Measurements from ENCODE around the gene RFNG. TPM values are rescaled to one million over a fixed set of nuclear protein-coding genes. Genes with fewer than 3 reads are reported as not detected.

The RFNG gene
- total RNA-seq, 1 donor = 46.3 TPM

DNA sequence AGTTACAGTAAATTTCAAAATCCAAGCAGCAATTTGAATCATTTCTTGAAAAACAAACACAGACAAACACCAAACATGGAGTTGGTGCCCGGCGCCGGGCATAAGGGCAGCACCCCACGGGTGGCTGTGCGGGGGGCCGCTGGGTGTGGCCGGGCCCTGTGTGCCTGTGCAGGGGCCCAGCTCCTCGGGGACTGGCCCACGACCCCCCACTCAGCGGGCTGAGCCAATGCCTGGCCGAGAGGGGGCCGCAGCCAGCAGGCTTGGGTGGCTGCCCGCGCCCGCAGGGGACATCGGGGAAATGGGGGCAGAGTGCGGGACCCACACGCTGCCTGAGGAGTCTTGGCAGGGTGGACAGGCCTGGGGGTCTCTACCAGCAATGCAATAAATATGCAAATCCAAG, 26.8 kb upstream of the RFNG start:
- Histone ChIP-seq H2AFZ (ENCODE audit: low read length) (no peak overlapping the region), H3K79me2 (ENCODE audit: insufficient read depth, low read length) (no peaks in the 10 kb centered on the region), H4K20me1 (ENCODE audit: insufficient read depth, low read length) (no peaks in the 10 kb centered on the region), H3K27ac (ENCODE audit: low read depth, low read length) (no peak overlapping the region), H3K4me2 (ENCODE audit: insufficient read depth, low read length) (no peak overlapping the region), H3K4me1 (ENCODE audit: insufficient read depth, low read length) (no peaks in the 10 kb centered on the region), H3K27me3 (ENCODE audit: insufficient read depth, low read length) (no peaks in the 10 kb centered on the region), H3K36me3 (ENCODE audit: insufficient read depth, low read length) (peaks cover 32% of the 10 kb centered on the region), H3K9me3 (ENCODE audit: low read depth, low read length) (no peaks in the 10 kb centered on the region), H3K4me3 (ENCODE audit: insufficient read depth, low read length) (no peak overlapping the region)
- DNase-seq (ENCODE audit: insufficient read length, low spot score, missing footprints) = no peak
- TF ChIP-seq, protein P1, sequence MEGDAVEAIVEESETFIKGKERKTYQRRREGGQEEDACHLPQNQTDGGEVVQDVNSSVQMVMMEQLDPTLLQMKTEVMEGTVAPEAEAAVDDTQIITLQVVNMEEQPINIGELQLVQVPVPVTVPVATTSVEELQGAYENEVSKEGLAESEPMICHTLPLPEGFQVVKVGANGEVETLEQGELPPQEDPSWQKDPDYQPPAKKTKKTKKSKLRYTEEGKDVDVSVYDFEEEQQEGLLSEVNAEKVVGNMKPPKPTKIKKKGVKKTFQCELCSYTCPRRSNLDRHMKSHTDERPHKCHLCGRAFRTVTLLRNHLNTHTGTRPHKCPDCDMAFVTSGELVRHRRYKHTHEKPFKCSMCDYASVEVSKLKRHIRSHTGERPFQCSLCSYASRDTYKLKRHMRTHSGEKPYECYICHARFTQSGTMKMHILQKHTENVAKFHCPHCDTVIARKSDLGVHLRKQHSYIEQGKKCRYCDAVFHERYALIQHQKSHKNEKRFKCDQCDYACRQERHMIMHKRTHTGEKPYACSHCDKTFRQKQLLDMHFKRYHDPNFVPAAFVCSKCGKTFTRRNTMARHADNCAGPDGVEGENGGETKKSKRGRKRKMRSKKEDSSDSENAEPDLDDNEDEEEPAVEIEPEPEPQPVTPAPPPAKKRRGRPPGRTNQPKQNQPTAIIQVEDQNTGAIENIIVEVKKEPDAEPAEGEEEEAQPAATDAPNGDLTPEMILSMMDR (IDR thresholded peaks at IDR 0.05; ENCODE audit: extremely low read depth, low read depth, low read length) = no peak

DNA sequence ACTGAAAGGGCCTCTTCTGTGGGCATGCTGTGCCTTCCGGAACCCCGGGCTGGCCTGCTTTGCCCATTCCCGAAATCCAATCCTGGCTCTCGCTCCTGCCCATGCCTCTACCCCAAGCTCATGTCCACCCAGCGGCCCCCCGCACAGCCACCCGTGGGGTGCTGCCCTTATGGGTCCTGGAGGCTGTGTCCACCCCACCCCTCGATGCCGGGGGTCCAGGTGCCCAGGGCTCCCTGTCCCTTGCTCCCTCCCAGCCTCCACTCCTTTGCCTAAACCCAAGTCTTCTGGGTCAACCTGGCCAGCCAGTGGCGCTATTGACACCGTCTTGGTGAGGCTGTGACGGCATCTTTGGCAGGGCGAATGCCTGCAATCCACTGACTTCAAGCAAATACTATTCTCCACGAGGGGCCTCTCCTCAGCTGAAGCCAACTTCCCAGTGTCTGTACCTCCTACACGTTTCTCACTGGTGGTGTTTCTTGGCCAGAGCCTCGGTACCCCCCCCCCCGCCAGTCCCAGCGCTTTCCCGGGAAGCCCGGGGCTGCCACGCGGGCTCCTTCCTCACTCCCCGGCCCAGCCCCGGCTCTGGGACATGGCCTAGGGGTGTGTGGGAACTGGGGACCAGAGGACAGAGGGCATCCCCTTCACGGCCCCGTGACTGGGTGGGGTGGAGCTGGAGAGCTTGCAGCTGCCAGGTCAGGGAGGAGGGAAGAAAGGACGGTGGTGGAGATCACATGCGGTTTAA, 26.2 kb upstream of the RFNG start:
- Histone ChIP-seq H3K4me3 (ENCODE audit: insufficient read depth, low read length) (no peak overlapping the region), H4K20me1 (ENCODE audit: insufficient read depth, low read length) (no peaks in the 10 kb centered on the region), H3K27ac (ENCODE audit: low read depth, low read length) (no peak overlapping the region), H3K4me1 (ENCODE audit: insufficient read depth, low read length) (no peaks in the 10 kb centered on the region), H3K9me3 (ENCODE audit: low read depth, low read length) (no peaks in the 10 kb centered on the region), H3K27me3 (ENCODE audit: insufficient read depth, low read length) (no peaks in the 10 kb centered on the region), H2AFZ (ENCODE audit: low read length) (no peak overlapping the region), H3K4me2 (ENCODE audit: insufficient read depth, low read length) (no peak overlapping the region), H3K79me2 (ENCODE audit: insufficient read depth, low read length) (no peaks in the 10 kb centered on the region), H3K36me3 (ENCODE audit: insufficient read depth, low read length) (peaks cover 29% of the 10 kb centered on the region)
- TF ChIP-seq, protein P1 (IDR thresholded peaks at IDR 0.05; ENCODE audit: extremely low read depth, low read depth, low read length) = no peak
- DNase-seq (ENCODE audit: insufficient read length, low spot score, missing footprints) = no peak

DNA sequence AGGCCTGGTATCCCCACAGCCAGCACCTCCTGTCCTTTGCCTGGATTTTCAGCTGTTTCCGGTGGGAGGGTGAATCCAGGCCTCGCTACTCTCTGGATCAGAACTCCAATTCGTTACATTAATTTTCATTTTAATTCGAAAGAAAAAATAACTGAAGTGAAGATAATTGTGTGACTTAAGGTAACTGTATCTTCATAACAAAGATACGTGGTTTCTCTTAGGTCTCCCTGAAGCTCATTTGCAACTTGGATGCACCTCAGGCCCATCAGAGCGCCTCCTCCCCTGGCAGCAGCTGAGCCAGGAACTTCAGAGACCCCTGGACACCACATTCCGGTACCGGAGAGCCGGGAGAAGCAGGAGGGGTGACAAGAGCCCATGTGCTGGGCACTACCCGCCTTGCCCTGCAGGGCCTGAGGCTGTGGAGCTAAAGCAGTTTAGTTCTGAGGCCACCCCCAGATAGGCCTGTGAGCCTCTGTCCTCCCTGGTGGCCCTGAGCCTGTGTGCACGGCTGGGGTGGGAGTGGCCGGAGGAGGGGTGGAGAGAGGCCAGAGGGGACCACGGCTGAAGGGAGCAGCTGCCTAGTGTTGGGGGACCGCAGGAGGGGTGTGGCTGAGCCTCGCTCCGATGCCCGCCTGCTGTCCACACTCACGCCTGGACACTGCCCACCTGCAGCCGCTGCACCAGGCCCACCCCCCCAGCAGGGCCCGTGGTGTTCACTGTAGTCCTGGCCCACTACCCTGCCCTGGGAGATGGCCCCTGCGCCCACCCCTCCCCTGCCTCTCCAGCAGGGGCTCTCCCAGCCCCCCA, 25.4 kb upstream of the RFNG start:
- DNase-seq (ENCODE audit: insufficient read length, low spot score, missing footprints) = no peak

More for the DNA sequence above, 25.4 kb upstream of the RFNG start:
- Histone ChIP-seq H3K9me3 (ENCODE audit: low read depth, low read length) (no peaks in the 10 kb centered on the region), H4K20me1 (ENCODE audit: insufficient read depth, low read length) (no peaks in the 10 kb centered on the region), H3K36me3 (ENCODE audit: insufficient read depth, low read length) (peaks cover 21% of the 10 kb centered on the region), H3K4me2 (ENCODE audit: insufficient read depth, low read length) (no peak overlapping the region), H2AFZ (ENCODE audit: low read length) (no peak overlapping the region), H3K27ac (ENCODE audit: low read depth, low read length) (no peak overlapping the region), H3K4me1 (ENCODE audit: insufficient read depth, low read length) (no peaks in the 10 kb centered on the region), H3K79me2 (ENCODE audit: insufficient read depth, low read length) (no peaks in the 10 kb centered on the region), H3K4me3 (ENCODE audit: insufficient read depth, low read length) (no peak overlapping the region), H3K27me3 (ENCODE audit: insufficient read depth, low read length) (no peaks in the 10 kb centered on the region)
- TF ChIP-seq, protein P1 (IDR thresholded peaks at IDR 0.05; ENCODE audit: extremely low read depth, low read depth, low read length) = no peak
